ENCODE data around the gene CBX6.
A peak's percentile ranks its signal among the peaks of the same experiment; 100 is the strongest.
"Not testable (repeated sequence)": the region's sequence is repeated elsewhere in the genome, so short reads cannot be mapped to it uniquely, and the experiment has no call there.

CBX6 gene

GRCh38 chr22:38861170-38861876 lies 10.7 kb downstream of the CBX6 start:
- H3K4me3 ChIP-seq (ENCODE audit: low read depth, low read length): no peak overlapping the region
- H3K9me3 ChIP-seq (ENCODE audit: severe bottlenecking): no peaks in the 10 kb centered on the region
- TF ChIP-seq, protein P1, sequence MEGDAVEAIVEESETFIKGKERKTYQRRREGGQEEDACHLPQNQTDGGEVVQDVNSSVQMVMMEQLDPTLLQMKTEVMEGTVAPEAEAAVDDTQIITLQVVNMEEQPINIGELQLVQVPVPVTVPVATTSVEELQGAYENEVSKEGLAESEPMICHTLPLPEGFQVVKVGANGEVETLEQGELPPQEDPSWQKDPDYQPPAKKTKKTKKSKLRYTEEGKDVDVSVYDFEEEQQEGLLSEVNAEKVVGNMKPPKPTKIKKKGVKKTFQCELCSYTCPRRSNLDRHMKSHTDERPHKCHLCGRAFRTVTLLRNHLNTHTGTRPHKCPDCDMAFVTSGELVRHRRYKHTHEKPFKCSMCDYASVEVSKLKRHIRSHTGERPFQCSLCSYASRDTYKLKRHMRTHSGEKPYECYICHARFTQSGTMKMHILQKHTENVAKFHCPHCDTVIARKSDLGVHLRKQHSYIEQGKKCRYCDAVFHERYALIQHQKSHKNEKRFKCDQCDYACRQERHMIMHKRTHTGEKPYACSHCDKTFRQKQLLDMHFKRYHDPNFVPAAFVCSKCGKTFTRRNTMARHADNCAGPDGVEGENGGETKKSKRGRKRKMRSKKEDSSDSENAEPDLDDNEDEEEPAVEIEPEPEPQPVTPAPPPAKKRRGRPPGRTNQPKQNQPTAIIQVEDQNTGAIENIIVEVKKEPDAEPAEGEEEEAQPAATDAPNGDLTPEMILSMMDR (IDR thresholded peaks at IDR 0.05; ENCODE audit: low read depth, low read length): peak; percentile 11; the same call in 1 of the 2 replicates
- H3K27me3 ChIP-seq (ENCODE audit: insufficient read depth, low read depth, severe bottlenecking): no peaks in the 10 kb centered on the region
- no peak overlapping the region for H3K27ac ChIP-seq
- peaks cover 20% of the 10 kb centered on the region for H3K36me3 ChIP-seq
- DNase-seq: no peak

- DNase-seq: peak; percentile 85
- Histone ChIP-seq H3K9me3 (ENCODE audit: severe bottlenecking) (no peaks in the 10 kb centered on the region), H3K27ac (peak overlapping the region; percentile 28; the same call in 1 of the 2 replicates), H3K36me3 (peaks cover 12% of the 10 kb centered on the region), H3K27me3 (ENCODE audit: insufficient read depth, low read depth, severe bottlenecking) (no peaks in the 10 kb centered on the region), H3K4me3 (ENCODE audit: low read depth, low read length) (no peak overlapping the region)
- TF ChIP-seq, protein P1 (IDR thresholded peaks at IDR 0.05; ENCODE audit: low read depth, low read length): no peak
Measured at GRCh38 chr22:38860283-38861169, 11.5 kb downstream of the CBX6 start.

DNA sequence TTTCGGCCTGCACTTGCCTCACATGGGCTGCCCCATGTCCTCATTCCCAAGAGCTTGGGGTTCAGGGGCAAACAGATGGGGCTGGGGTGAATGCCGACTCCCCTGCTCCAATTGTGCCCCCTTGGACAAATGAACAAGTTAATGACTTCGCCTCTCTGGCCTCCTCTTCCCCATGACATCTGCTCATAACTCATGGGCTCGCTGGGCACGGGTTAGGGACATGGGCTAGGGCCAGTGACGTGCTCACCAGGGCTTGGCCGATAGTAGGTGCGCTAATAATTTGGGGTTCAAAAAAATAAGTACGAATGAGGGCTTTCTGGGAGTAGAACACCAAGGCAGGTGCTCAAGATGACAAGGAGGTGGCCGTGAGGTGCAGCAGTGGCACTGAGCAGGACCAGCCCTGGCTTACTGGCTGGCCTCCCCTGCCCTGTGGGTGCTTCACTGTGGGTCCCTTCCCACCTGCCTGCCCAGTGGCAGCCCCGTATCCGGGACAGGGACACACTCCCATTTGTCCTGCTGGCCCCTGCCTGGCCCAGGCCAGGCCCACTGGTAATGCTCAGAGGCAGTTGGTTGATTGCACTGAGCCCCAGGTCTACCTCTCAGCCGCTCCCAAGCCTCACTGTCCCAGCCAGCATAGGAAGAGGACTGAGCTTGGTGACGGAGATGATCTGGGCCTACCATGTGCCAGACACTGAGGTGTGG lies 12.3 kb downstream of the CBX6 start:
- no peak overlapping the region for H3K27ac ChIP-seq
- H3K27me3 ChIP-seq (ENCODE audit: insufficient read depth, low read depth, severe bottlenecking): no peaks in the 10 kb centered on the region
- H3K9me3 ChIP-seq (ENCODE audit: severe bottlenecking): no peaks in the 10 kb centered on the region
- no peak for DNase-seq
- H3K4me3 ChIP-seq (ENCODE audit: low read depth, low read length): no peak overlapping the region
- peaks cover 4% of the 10 kb centered on the region for H3K36me3 ChIP-seq
- TF ChIP-seq, protein P1 (IDR thresholded peaks at IDR 0.05; ENCODE audit: low read depth, low read length): no peak

GRCh38 chr22:38858492-38858891 lies 13.5 kb downstream of the CBX6 start:
- no peak for DNase-seq
- TF ChIP-seq, protein P1 (IDR thresholded peaks at IDR 0.05; ENCODE audit: low read depth, low read length): no peak
- H3K4me3 ChIP-seq (ENCODE audit: low read depth, low read length): no peak overlapping the region
- H3K27me3 ChIP-seq (ENCODE audit: insufficient read depth, low read depth, severe bottlenecking): no peaks in the 10 kb centered on the region
- no peak overlapping the region for H3K27ac ChIP-seq
- H3K36me3 ChIP-seq: no peaks in the 10 kb centered on the region; the same call in 1 of the 2 replicates
- H3K9me3 ChIP-seq (ENCODE audit: severe bottlenecking): no peaks in the 10 kb centered on the region

DNA sequence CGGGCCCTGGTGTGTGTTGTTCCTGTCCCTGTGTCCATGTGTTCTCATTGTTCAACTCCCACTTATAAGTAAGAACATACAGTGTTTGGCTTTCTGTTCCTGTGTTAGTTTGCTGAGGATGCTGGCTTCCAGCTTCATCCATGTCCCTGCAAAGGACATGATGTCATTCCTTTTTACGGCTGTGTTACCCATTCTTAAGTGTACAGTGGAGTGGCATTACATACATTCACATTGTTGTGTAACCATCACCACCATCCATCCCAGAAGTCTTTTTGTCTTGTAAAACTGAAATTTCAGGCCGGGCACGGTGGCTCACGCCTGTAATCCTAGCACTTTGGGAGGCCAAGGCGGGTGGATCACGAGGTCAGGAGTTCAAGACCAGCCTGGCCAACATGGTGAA lies 17.5 kb downstream of the CBX6 start:
- H3K36me3 ChIP-seq; H3K27ac ChIP-seq; H3K27me3 ChIP-seq (ENCODE audit: insufficient read depth, low read depth, severe bottlenecking); H3K4me3 ChIP-seq (ENCODE audit: low read depth, low read length); H3K9me3 ChIP-seq (ENCODE audit: severe bottlenecking); DNase-seq: not testable (repeated sequence)

GRCh38 chr22:38853883-38854282 lies 18.1 kb downstream of the CBX6 start:
- H3K9me3 ChIP-seq (ENCODE audit: severe bottlenecking); H3K36me3 ChIP-seq; H3K27me3 ChIP-seq (ENCODE audit: insufficient read depth, low read depth, severe bottlenecking); H3K27ac ChIP-seq; H3K4me3 ChIP-seq (ENCODE audit: low read depth, low read length); DNase-seq: not testable (repeated sequence)
